GM13976 (cell line): ENCODE results near the gene FOLR1.
"Not testable (repeated sequence)": the region's sequence is repeated elsewhere in the genome, so short reads cannot be mapped to it uniquely, and the experiment has no call there.

Experiments used
- DNase-seq: peaks from one replicate; pipeline ENCODE4 v3.0.0; 2012; ENCODE audit warnings: low spot score
- in situ Hi-C: fragments of 300-500 bp; cut with MboI; formaldehyde crosslinking; loops from one replicate; pipeline ENCODE4 v1.12.0; 2022; ENCODE audit warnings: low sequenced_read_pairs, mixed read lengths, inconsistent platforms; ENCODE audit not compliant: unreplicated experiment
- TF ChIP-seq, protein P1 (sequence below): IDR thresholded peaks from 2 replicates; pipeline ENCODE4 v1.5.1; 2012; ENCODE audit warnings: borderline replicate concordance, mild to moderate bottlenecking; ENCODE audit not compliant: insufficient read depth; ENCODE audit errors: extremely low read depth, missing control alignments, control extremely low read depth

Gene FOLR1

DNA sequence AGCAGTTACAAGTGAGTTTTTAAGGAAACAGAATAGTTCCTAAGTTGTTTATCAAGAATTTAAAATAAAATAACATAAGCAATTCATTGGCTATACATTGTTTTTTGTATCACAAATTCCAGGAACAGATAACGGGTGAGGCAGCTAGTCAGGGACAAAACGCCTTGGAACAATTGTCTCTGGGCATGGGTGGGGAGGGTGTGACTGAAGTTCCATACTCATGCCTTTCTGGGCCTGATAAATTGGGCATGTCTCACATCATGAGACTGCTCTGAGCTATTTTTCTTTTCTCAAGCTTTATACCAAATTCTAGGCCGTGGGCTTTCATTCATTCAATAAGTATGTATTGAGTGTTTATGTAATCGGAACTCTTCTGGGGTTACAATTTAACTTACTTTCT, 34.8 kb upstream of the FOLR1 start:
- in situ Hi-C loops: no loop called here
- TF ChIP-seq, protein P1, sequence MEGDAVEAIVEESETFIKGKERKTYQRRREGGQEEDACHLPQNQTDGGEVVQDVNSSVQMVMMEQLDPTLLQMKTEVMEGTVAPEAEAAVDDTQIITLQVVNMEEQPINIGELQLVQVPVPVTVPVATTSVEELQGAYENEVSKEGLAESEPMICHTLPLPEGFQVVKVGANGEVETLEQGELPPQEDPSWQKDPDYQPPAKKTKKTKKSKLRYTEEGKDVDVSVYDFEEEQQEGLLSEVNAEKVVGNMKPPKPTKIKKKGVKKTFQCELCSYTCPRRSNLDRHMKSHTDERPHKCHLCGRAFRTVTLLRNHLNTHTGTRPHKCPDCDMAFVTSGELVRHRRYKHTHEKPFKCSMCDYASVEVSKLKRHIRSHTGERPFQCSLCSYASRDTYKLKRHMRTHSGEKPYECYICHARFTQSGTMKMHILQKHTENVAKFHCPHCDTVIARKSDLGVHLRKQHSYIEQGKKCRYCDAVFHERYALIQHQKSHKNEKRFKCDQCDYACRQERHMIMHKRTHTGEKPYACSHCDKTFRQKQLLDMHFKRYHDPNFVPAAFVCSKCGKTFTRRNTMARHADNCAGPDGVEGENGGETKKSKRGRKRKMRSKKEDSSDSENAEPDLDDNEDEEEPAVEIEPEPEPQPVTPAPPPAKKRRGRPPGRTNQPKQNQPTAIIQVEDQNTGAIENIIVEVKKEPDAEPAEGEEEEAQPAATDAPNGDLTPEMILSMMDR: no peak
- DNase-seq: no peak

DNA sequence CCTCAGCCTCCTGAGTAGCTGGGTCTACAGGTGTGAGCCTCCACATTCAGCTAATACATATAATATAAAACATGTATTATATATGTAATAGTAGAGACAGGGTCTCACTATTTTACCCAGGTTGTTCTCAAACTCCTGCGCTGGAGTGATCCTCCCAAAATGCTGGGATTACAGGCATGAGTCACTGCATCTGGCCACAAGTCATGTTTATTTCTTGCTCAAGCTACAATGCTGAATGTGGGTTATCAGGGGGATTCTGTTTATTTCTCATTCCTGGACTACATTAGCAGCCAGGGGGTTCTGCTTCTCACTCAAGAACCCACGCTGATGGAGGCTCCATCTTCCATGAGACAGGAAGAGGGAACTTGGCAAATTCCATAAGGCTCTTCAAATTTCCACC, 31.6 kb upstream of the FOLR1 start:
- in situ Hi-C loops: no loop called here
- TF ChIP-seq, protein P1: no peak
- DNase-seq: no peak

DNA sequence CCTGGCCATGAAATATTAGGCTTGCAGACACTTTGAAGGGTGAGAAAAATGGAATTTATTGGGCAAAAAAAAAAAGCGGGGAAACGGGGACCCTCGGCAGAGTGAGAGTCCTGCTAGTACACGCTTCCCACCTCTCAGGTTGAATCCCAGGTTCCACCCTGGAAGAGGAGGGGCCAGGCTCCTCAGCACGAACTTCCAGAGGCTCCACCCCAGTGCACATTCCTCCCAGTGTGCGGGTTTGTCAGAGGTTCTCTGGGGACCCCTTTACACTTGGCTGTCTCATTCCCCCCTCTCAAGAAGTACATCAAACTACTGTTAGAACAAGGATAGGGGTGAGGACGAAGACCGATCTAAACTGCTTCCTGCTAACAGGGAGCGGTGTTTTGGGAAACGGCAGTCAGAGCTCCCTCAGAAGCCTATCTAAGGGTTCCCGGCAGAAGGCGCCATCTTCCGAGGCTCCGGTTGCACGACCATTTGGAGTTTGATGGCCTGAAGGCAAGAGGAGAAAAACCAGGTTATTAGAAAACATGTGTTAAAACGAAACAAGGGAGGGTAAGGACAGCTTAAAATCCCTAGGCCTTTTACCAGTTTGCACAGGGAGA, 28.9 kb upstream of the FOLR1 start:
- DNase-seq: no peak
- TF ChIP-seq, protein P1: no peak

DNA sequence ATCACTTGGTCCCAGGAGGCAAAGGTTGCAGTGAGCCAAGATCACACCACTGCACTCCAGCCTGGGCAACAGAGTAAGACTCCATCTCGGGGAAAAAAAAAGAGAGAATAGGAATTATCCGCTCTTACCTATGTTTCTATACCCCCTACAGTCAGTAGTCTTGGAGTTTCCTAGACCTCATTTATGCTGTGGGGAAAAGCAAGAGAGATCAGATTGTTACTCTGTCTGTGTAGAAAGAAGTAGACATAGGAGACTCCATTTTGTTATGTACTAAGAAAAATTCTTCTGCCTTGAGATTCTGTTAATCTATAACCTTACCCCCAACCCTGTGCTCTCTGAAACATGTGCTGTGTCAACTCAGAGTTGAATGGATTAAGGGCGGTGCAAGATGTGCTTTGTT, 27.8 kb upstream of the FOLR1 start:
- in situ Hi-C loops, DNase-seq: not testable (repeated sequence)

More for the DNA sequence above, 28.9 kb upstream of the FOLR1 start:
- in situ Hi-C loops: no loop called here

DNA sequence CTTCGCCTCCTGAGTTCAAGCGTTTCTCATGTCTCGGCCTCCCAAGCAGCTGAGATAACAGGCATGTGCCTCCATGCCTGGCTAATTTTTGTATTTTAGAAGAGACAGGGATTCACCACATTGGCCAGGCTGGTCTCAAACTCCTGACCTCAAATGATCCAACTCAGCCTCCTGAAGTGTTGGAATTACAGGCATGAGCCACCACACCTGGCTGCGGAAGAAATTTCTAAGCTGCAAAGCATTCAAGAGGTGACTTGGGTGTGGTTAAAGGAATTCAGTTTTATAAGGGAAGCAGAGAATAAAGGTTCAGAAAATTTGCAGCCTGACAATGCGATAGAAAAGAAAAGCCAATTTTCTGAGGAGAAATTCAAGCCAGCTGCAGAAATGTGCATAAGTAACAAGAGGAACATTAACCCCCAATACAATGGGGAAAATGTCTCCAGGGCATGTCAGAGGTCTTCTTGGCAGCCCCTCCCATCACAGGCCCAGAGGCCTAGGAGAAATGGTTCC, 22.8 kb upstream of the FOLR1 start:
- DNase-seq, in situ Hi-C loops: not testable (repeated sequence)

DNA sequence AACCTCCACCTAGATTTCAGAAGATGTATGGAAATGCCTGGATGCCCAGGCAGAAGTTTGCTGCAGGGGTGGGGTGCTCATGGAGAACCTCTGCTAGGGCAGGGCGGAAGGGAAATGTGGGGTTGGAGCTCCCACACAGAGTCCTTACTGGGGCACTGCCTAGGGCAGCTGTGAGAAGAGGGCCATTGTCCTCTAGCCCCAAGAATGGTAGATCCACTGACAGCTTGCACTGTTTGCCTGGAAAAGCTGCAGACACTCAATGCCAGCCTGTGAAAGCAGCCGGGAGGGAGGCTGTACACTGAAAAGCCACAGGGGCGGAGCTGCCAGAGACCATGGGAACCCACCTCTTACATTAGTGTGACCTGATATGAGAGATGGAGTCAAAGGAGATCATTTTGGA, 22.2 kb upstream of the FOLR1 start:
- DNase-seq, in situ Hi-C loops: not testable (repeated sequence)

DNA sequence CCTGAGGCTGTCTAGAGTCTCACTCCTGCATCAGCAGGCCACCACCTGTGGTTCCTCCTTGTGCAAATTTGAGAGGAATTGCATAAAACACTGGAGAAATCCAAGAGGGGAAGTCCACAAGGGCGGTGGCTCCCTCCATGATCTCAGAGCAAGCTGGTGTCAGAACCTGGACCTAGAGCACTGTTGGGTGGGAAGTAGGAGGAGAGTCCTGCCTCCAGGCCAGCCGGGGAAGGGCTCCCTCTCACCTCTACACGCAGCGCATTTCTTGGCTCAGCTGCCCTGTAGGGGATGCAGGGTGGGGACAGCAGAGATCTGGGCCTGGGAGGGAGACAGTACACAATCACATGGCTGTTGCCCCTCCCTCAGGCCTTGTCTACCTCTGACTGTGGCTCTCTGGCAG, 19.9 kb upstream of the FOLR1 start:
- DNase-seq, in situ Hi-C loops: not testable (repeated sequence)

DNA sequence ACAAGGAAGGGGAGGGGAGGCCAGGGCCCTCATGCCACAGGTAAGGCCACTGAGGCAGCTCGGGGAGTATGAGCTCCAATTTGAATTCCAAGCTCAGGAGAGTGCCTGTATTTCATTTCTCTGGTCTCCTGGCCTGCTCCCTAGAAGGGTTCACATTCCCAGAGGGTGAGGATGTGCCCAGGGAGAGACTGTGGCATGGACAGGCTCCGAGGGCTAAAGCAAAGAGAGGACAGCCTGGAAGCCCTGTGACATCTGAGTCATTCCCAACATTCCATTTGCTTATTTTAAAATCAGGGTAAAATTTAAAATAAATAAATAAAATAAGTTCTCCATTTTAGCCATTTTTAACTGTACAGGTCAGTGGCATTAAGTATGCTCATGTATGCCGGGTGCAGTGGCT, 18.6 kb upstream of the FOLR1 start:
- TF ChIP-seq, protein P1: no peak
- DNase-seq: no peak
- in situ Hi-C loops: no loop called here

DNA sequence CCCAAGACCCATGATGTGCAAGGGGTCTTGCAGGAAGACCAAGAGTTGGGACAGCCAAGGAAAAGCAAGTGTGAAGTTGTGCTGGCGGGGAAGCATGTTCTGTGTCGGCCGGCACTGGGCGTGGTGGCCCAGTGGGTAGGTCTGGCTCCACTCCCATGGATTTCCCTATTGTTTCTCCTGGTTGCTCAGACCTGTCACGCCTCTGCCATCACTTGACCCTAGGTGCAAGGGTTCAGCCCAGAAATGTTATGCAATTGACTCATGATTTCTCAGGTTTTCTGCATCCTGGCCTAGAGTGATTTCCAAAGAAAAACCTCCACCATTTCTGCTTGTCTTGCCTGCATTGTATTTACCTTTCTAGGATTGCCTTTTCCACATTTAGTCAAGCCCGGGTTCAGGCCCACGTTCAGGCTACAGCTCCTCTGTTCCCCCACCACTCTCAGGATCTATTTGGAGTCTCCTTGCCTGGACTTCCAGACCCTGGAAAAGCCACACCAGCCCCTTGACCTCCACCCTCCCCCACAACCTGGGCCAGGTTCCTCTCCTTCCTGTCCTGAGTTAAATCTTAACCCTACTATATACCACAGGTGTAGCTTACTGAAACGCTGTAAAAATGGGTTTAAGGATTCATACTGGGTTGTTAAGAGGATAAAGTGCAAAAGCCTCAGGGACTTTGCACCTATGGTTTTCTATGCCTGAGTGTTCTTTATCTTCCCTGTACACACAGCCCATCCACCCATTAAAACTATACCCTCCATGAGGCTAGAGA, 17.5 kb upstream of the FOLR1 start:
- no peak for DNase-seq
- in situ Hi-C loops: no loop called here
- TF ChIP-seq, protein P1: no peak
